Activated naive CD8-positive, alpha-beta T cell (primary cell): ENCODE results near the gene FAXC.
A peak's percentile ranks its signal among the peaks of the same experiment; 100 is the strongest.

Source experiments
- H3K27ac Mint-ChIP-seq: one replicate; pipeline ENCODE4 v1.8.0; 2021; ENCODE audit warnings: mixed read lengths
- H3K27me3 Mint-ChIP-seq: one replicate; pipeline ENCODE4 v1.8.0; 2021; ENCODE audit warnings: mixed read lengths
- H3K36me3 Mint-ChIP-seq: one replicate; pipeline ENCODE4 v1.8.0; 2021; ENCODE audit warnings: mixed read lengths
- H3K4me1 Mint-ChIP-seq: one replicate; pipeline ENCODE4 v1.8.0; 2021; ENCODE audit warnings: low read depth, mixed read lengths
- H3K4me3 Mint-ChIP-seq: one replicate; pipeline ENCODE4 v1.8.0; 2021; ENCODE audit warnings: mild to moderate bottlenecking, mixed read lengths
- H3K9me3 Mint-ChIP-seq: one replicate; pipeline ENCODE4 v1.8.0; 2021; ENCODE audit warnings: low read depth, mixed read lengths

FAXC gene

GRCh38 chr6:99349171-99350141, at the start of gene FAXC:
Gene FAXC (minus strand): TSS chr6:99349674. CDS start chr6:99349372, 302 bp downstream.
- H3K4me3 Mint-ChIP-seq, result peak within 1 kb of the TSS; percentile 65
- H3K36me3 Mint-ChIP-seq, result no peaks in the 10 kb centered on the region
- H3K27me3 Mint-ChIP-seq, result peaks cover 38% of the 10 kb centered on the region
- peaks cover 3% of the 10 kb centered on the region for H3K4me1 Mint-ChIP-seq
- H3K27ac Mint-ChIP-seq, result no peak within 1 kb of the TSS
- no peaks in the 10 kb centered on the region for H3K9me3 Mint-ChIP-seq

GRCh38 chr6:99397287-99397686, 47.8 kb upstream of the FAXC start:
- H3K9me3 Mint-ChIP-seq, result no peaks in the 10 kb centered on the region
- H3K27ac Mint-ChIP-seq, result no peak overlapping the region
- H3K4me1 Mint-ChIP-seq, result peaks cover 17% of the 10 kb centered on the region
- H3K36me3 Mint-ChIP-seq, result no peaks in the 10 kb centered on the region
- H3K27me3 Mint-ChIP-seq, result no peaks in the 10 kb centered on the region
- H3K4me3 Mint-ChIP-seq, result no peak overlapping the region

GRCh38 chr6:99393698-99394531, 44.4 kb upstream of the FAXC start, which contains the start of gene COQ3:
Gene COQ3 (minus strand): TSS chr6:99394195. CDS start chr6:99394179, 16 bp downstream.
- no peaks in the 10 kb centered on the region for H3K9me3 Mint-ChIP-seq
- peak within 1 kb of the TSS; percentile 95 for H3K4me3 Mint-ChIP-seq
- H3K27ac Mint-ChIP-seq, result peak within 1 kb of the TSS; percentile 93
- H3K4me1 Mint-ChIP-seq, result peaks cover 19% of the 10 kb centered on the region
- no peaks in the 10 kb centered on the region for H3K36me3 Mint-ChIP-seq
- H3K27me3 Mint-ChIP-seq, result no peaks in the 10 kb centered on the region

GRCh38 chr6:99393366-99393697, 43.9 kb upstream of the FAXC start:
- H3K9me3 Mint-ChIP-seq, result no peaks in the 10 kb centered on the region
- peak overlapping the region; percentile 95 for H3K4me3 Mint-ChIP-seq
- no peaks in the 10 kb centered on the region for H3K36me3 Mint-ChIP-seq
- H3K4me1 Mint-ChIP-seq, result peaks cover 19% of the 10 kb centered on the region
- peak overlapping the region; percentile 93 for H3K27ac Mint-ChIP-seq
- H3K27me3 Mint-ChIP-seq, result no peaks in the 10 kb centered on the region

- H3K27ac Mint-ChIP-seq, result no peak overlapping the region
- H3K9me3 Mint-ChIP-seq, result no peaks in the 10 kb centered on the region
- no peaks in the 10 kb centered on the region for H3K36me3 Mint-ChIP-seq
- no peaks in the 10 kb centered on the region for H3K27me3 Mint-ChIP-seq
- peaks cover 21% of the 10 kb centered on the region for H3K4me1 Mint-ChIP-seq
- no peak overlapping the region for H3K4me3 Mint-ChIP-seq
Observed at GRCh38 chr6:99390896-99391295, 41.4 kb upstream of the FAXC start.

GRCh38 chr6:99384507-99384906, 35.0 kb upstream of the FAXC start:
- Mint-ChIP-seq H3K27ac (no peak overlapping the region), H3K36me3 (no peaks in the 10 kb centered on the region), H3K27me3 (no peaks in the 10 kb centered on the region), H3K4me1 (peaks cover 5% of the 10 kb centered on the region), H3K4me3 (no peak overlapping the region), H3K9me3 (no peaks in the 10 kb centered on the region)

GRCh38 chr6:99378636-99379035, 29.2 kb upstream of the FAXC start:
- peaks cover 5% of the 10 kb centered on the region for H3K36me3 Mint-ChIP-seq
- H3K4me1 Mint-ChIP-seq, result no peaks in the 10 kb centered on the region

GRCh38 chr6:99369533-99369932, 20.1 kb upstream of the FAXC start:
- Mint-ChIP-seq H3K4me1 (no peaks in the 10 kb centered on the region), H3K27ac (no peak overlapping the region), H3K36me3 (peaks cover 4% of the 10 kb centered on the region)

More at GRCh38 chr6:99378636-99379035, 29.2 kb upstream of the FAXC start:
- no peak overlapping the region for H3K4me3 Mint-ChIP-seq
- H3K9me3 Mint-ChIP-seq, result no peaks in the 10 kb centered on the region
- no peaks in the 10 kb centered on the region for H3K27me3 Mint-ChIP-seq
- no peak overlapping the region for H3K27ac Mint-ChIP-seq

GRCh38 chr6:99366852-99367251, 17.4 kb upstream of the FAXC start:
- Mint-ChIP-seq H3K27me3 (no peaks in the 10 kb centered on the region), H3K36me3 (peaks cover 4% of the 10 kb centered on the region), H3K4me3 (no peak overlapping the region), H3K9me3 (no peaks in the 10 kb centered on the region), H3K27ac (no peak overlapping the region), H3K4me1 (no peaks in the 10 kb centered on the region)

More at GRCh38 chr6:99369533-99369932, 20.1 kb upstream of the FAXC start:
- H3K9me3 Mint-ChIP-seq, result no peaks in the 10 kb centered on the region
- no peaks in the 10 kb centered on the region for H3K27me3 Mint-ChIP-seq
- H3K4me3 Mint-ChIP-seq, result no peak overlapping the region

GRCh38 chr6:99364026-99364425, 14.6 kb upstream of the FAXC start:
- Mint-ChIP-seq H3K4me3 (no peak overlapping the region), H3K9me3 (no peaks in the 10 kb centered on the region), H3K4me1 (no peaks in the 10 kb centered on the region), H3K27ac (no peak overlapping the region), H3K27me3 (peaks cover 1% of the 10 kb centered on the region), H3K36me3 (no peaks in the 10 kb centered on the region)

GRCh38 chr6:99362678-99363268, 13.3 kb upstream of the FAXC start:
- Mint-ChIP-seq H3K27ac (no peak overlapping the region), H3K9me3 (no peaks in the 10 kb centered on the region), H3K4me3 (no peak overlapping the region), H3K4me1 (no peaks in the 10 kb centered on the region), H3K36me3 (no peaks in the 10 kb centered on the region), H3K27me3 (peaks cover 1% of the 10 kb centered on the region)

- H3K27ac Mint-ChIP-seq, result no peak overlapping the region
- no peaks in the 10 kb centered on the region for H3K4me1 Mint-ChIP-seq
- no peaks in the 10 kb centered on the region for H3K36me3 Mint-ChIP-seq
- no peaks in the 10 kb centered on the region for H3K9me3 Mint-ChIP-seq
- peaks cover 15% of the 10 kb centered on the region for H3K27me3 Mint-ChIP-seq
- H3K4me3 Mint-ChIP-seq, result no peak overlapping the region
Observed at GRCh38 chr6:99359800-99360199, 10.3 kb upstream of the FAXC start.

GRCh38 chr6:99356641-99357040, 7.2 kb upstream of the FAXC start:
- Mint-ChIP-seq H3K4me1 (no peaks in the 10 kb centered on the region), H3K27ac (no peak overlapping the region), H3K27me3 (peaks cover 26% of the 10 kb centered on the region), H3K4me3 (no peak overlapping the region), H3K36me3 (no peaks in the 10 kb centered on the region), H3K9me3 (no peaks in the 10 kb centered on the region)

- no peak overlapping the region for H3K27ac Mint-ChIP-seq
- H3K27me3 Mint-ChIP-seq, result peaks cover 36% of the 10 kb centered on the region
- no peaks in the 10 kb centered on the region for H3K36me3 Mint-ChIP-seq
- H3K4me1 Mint-ChIP-seq, result peaks cover 3% of the 10 kb centered on the region
- no peak overlapping the region for H3K4me3 Mint-ChIP-seq
- no peaks in the 10 kb centered on the region for H3K9me3 Mint-ChIP-seq
Observed at GRCh38 chr6:99354983-99355382, 5.5 kb upstream of the FAXC start.

- no peaks in the 10 kb centered on the region for H3K36me3 Mint-ChIP-seq
- H3K4me3 Mint-ChIP-seq, result no peak overlapping the region
- H3K27me3 Mint-ChIP-seq, result peaks cover 40% of the 10 kb centered on the region
- H3K27ac Mint-ChIP-seq, result no peak overlapping the region
- H3K9me3 Mint-ChIP-seq, result no peaks in the 10 kb centered on the region
- H3K4me1 Mint-ChIP-seq, result peaks cover 3% of the 10 kb centered on the region
Observed at GRCh38 chr6:99353126-99353525, 3.7 kb upstream of the FAXC start.
